Esophagus muscularis mucosa (tissue), 4 donors: Measurements from ENCODE around the gene SLC25A25. TPM values are rescaled to one million over a fixed set of nuclear protein-coding genes. Genes with fewer than 3 reads are reported as not detected.
A peak's percentile ranks its signal among the peaks of the same experiment; 100 is the strongest.

Experiments used
- DNase-seq: peaks from one replicate; pipeline ENCODE4 v3.0.0-alpha.2; 2017; ENCODE audit errors: extremely low spot score
- H3K27ac ChIP-seq, 4 donors: fragments of 200-600 bp; sonication (generic); replicated peaks in 1 of 4; 1 replicate in 3 of 4; 2 replicates in 1 of 4; pipeline ENCODE4 v1.5.1; 2016 to 2019; ENCODE audit warnings: mild to moderate bottlenecking in 1 of 4
- H3K27me3 ChIP-seq, 4 donors: fragments of 200-600 bp; sonication (generic); one replicate each; pipeline versions ENCODE4 v1.5.1 to v1.6.0; 2016 to 2019
- H3K36me3 ChIP-seq, 4 donors: fragments of 200-600 bp; sonication (generic); one replicate each; pipeline ENCODE4 v1.5.1; 2016 to 2019
- H3K4me1 ChIP-seq, 4 donors: fragments of 200-600 bp; sonication (generic); one replicate each; pipeline ENCODE4 v1.5.1; 2016 to 2019
- H3K4me3 ChIP-seq, 4 donors: fragments of 200-600 bp; sonication (generic); 1 replicate in 2 of 4; 2 replicates in 2 of 4; pipeline ENCODE4 v1.5.1; 2016 to 2019; ENCODE audit warnings: mild to moderate bottlenecking in 4 of 4, moderate library complexity in 1 of 4
- H3K9me3 ChIP-seq, 4 donors: fragments of 200-600 bp; sonication (generic); 1 replicate in 3 of 4; 2 replicates in 1 of 4; pipeline ENCODE4 v1.5.1; 2016 to 2019
- EP300 ChIP-seq: sonication (generic); formaldehyde crosslinking; IDR thresholded peaks from one replicate; pipeline ENCODE4 v1.6.1; 2017; ENCODE audit warnings: antibody characterized with exemption
- POLR2A ChIP-seq: fragments of 450-650 bp; IDR thresholded peaks from one replicate; pipeline ENCODE4 v1.6.1; 2017; ENCODE audit warnings: antibody characterized with exemption, moderate library complexity, mild to moderate bottlenecking, low read depth
- POLR2AphosphoS5 ChIP-seq, 2 donors: sonication (generic); formaldehyde crosslinking; IDR thresholded peaks; one replicate each; pipeline ENCODE4 v1.6.1; 2017; ENCODE audit warnings: antibody characterized with exemption in 2 of 2
- WGBS: methylation state at CpG from one replicate; pipeline ENCODE4 v1.1.5; 2018; 5-methylcytosine and 5-hydroxymethylcytosine counted together
- intact Hi-C: fragments of 100-400 bp; cut with DNase I; formaldehyde crosslinking; loops from one replicate; pipeline ENCODE4 v1.15.1; 2023
- total RNA-seq, 4 donors: library from RNA; depleted of rRNA; stranded (reverse); fragments of >200 nt; gene quantifications; one replicate each; pipeline versions ENCODE4 v1.1.0 to v1.2.1, GENCODE V29; 2016
- TF ChIP-seq, protein P1 (sequence below), 3 experiments: fragments of 200-600 bp in 2 of 3; fragments of 450-650 bp in 1 of 3; sonication (generic) in 2 of 3; IDR thresholded peaks; one replicate each; pipeline ENCODE4 v1.5.1; 2017 to 2019; ENCODE audit warnings: antibody characterized with exemption in 3 of 3, mild to moderate bottlenecking in 2 of 3, moderate library complexity in 1 of 3

SLC25A25 gene
- total RNA-seq, 4 donors from 2014 or later: 14.5 to 140 (median 21.3) TPM

DNA sequence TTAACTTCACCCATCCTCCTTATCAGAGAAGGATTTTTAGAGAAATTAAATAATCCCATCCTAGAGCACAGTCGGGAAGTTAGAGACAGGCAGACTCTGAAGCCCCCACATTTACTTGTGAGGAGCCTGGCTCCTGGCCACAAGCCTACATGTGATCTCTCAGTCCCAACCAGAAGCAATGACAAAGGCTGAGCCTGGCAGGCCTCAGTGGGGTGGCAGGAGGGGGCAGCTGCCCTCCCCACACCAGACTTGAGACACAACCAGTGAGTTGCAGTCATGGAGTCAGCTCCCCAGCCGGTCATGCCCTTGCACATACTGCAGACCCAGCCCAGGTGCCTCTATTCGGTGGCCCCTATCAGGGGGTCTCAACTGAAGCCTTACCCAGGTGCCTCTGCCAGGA is 11.9 kb upstream of the SLC25A25 start:
- no peak for DNase-seq
- no peak overlapping the region for H3K4me3 ChIP-seq
- H3K36me3 ChIP-seq: peaks cover 0 to under 1% (median under 1%) of the 10 kb centered on the region in 4 donors
- peak overlapping the region; percentile 75 to 83 (median 78) for H3K27ac ChIP-seq
- H3K4me1 ChIP-seq: peaks cover 12 to 43% (median 31%) of the 10 kb centered on the region in 4 donors
- WGBS: 70% methylated on average over 3 of the region's 3 CpGs
- H3K27me3 ChIP-seq: no peaks in the 10 kb centered on the region
- no peak for TF ChIP-seq POLR2A
- TF ChIP-seq, protein P1, sequence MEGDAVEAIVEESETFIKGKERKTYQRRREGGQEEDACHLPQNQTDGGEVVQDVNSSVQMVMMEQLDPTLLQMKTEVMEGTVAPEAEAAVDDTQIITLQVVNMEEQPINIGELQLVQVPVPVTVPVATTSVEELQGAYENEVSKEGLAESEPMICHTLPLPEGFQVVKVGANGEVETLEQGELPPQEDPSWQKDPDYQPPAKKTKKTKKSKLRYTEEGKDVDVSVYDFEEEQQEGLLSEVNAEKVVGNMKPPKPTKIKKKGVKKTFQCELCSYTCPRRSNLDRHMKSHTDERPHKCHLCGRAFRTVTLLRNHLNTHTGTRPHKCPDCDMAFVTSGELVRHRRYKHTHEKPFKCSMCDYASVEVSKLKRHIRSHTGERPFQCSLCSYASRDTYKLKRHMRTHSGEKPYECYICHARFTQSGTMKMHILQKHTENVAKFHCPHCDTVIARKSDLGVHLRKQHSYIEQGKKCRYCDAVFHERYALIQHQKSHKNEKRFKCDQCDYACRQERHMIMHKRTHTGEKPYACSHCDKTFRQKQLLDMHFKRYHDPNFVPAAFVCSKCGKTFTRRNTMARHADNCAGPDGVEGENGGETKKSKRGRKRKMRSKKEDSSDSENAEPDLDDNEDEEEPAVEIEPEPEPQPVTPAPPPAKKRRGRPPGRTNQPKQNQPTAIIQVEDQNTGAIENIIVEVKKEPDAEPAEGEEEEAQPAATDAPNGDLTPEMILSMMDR (IDR thresholded peaks at IDR 0.05): no peak
- no peak for TF ChIP-seq POLR2AphosphoS5 (IDR thresholded peaks at IDR 0.05)
- no peak for TF ChIP-seq EP300
- intact Hi-C loops: no loop called here
- no peaks in the 10 kb centered on the region for H3K9me3 ChIP-seq

DNA sequence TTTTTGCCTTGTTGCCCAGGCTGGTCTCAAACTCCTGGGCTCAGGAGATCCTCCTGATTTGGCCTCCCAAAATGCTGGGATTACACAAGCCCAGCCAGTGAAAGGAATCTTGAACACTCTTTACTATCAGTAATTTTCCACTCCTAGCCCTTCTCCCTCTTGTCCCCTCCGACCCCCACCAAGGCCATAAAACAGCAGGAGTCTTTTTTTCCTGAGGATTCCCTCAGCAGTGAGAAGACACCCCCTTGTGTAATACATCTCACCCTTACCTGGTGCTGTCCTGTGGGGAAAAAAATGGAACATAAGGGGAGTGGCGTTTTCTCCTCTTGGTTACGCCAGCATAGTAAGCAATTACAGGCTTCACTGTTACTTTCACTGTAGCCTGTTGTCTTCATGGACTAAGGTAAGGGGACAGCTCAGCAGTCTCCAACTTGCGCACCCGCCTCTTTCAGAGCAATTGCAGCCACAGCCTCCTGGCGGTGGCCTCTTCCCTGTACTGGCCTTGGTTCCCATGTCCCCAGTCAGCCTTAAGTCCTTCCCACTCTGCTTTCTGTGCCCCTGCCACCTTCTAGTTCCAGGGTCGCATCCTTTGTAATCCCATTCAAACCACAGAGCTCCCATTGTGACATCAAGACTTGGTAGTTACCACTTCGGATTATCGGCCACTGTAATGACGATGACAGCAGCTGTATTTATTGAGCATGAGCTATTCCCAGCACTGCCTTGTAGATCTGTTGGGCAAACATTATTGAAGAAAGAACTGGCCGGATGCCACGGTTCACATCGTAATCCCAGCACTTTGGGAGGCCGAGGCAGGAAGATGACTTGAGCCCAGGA is 10.9 kb upstream of the SLC25A25 start:
- Histone ChIP-seq H3K4me1 (peaks cover 20 to 52% (median 41%) of the 10 kb centered on the region in 4 donors), H3K27me3 (no peaks in the 10 kb centered on the region), H3K27ac (peak overlapping the region; percentile 75 to 83 (median 78)), H3K36me3 (peaks cover 0 to 11% (median 8%) of the 10 kb centered on the region in 4 donors), H3K4me3 (no peak overlapping the region), H3K9me3 (no peaks in the 10 kb centered on the region)
- TF ChIP-seq POLR2A: no peak
- TF ChIP-seq EP300: no peak
- TF ChIP-seq, protein P1 (IDR thresholded peaks at IDR 0.05): no peak
- TF ChIP-seq POLR2AphosphoS5 (IDR thresholded peaks at IDR 0.05): no peak
- 93% methylated on average over 14 of the region's 14 CpGs for WGBS
- DNase-seq: no peak
- intact Hi-C loops: no loop called here

DNA sequence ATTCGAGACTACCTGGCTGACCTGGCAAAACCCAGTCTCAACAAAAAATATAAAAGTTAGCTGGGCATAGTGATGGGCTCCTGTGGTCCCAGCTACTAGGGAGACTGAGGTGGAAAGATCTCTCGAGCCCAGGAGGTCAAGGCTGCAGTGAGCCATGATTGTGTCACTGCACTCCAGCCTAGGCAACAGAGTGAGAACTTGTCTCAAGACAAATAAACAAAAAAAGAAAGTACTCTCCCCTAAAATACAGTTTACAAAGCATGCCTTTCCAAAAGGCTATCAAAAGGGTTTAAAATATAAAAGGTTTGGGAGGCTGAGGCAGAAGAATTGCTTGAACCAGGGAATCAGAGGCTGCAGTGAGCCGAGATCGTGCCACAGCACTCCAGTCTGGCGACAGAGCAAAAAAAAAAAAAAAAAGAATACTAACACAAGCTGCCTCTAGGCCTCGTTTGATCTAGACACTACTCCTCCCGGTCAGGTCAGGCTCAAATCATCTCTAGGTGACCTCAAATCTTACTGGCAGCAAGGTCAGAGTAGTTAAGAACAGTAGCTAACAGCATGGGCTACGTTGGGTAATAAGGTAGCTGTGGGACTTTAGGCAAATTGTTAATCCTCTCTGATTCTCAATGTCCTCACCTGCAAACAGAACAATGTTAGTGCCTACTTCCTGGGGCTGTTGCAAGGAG is 10.2 kb upstream of the SLC25A25 start:
- Histone ChIP-seq H3K27ac (peak overlapping the region in 1 of 4 donors; percentile 80), H3K27me3 (no peaks in the 10 kb centered on the region), H3K4me1 (peaks cover 28 to 59% (median 48%) of the 10 kb centered on the region in 4 donors), H3K36me3 (peaks cover 0 to 18% (median 16%) of the 10 kb centered on the region in 4 donors), H3K9me3 (no peaks in the 10 kb centered on the region), H3K4me3 (no peak overlapping the region)
- intact Hi-C loops: no loop called here
- 82% methylated on average over 8 of the region's 8 CpGs for WGBS
- TF ChIP-seq POLR2A: no peak
- no peak for TF ChIP-seq EP300
- no peak for DNase-seq

DNA sequence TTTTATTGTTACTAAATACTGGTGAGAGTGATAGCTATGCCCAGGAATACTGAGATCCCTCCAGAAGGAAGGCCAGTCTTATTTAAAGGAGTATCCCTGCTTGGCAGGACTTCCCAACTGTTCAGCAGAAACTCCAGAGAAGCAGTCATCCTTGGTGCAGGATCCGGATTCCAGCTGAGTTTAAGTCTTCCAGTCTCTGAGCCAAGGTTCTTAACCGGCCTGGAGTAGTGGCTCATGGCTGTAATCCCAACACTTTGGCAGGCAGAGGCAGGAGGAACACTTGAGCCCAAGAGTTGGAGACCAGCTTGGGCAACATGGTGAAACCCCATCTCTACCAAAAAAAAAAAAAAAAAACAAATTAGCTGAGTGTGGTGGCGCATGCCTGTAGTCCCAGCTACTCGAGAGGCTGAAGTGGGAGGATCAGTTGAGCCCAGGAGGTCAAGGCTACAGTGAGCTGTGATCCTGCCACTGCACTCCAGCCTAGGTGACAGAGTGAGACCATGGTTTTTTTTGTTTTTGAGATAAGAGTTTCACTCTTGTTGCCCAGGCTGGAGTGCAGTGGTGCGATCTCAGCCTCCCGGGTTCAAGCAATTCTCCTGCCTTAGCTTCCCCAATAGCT is 8.6 kb upstream of the SLC25A25 start:
- TF ChIP-seq EP300: no peak
- TF ChIP-seq, protein P1 (IDR thresholded peaks at IDR 0.05): no peak
- no peak for TF ChIP-seq POLR2AphosphoS5 (IDR thresholded peaks at IDR 0.05)
- no peak for TF ChIP-seq POLR2A
- Histone ChIP-seq H3K27me3 (no peaks in the 10 kb centered on the region), H3K9me3 (no peaks in the 10 kb centered on the region), H3K36me3 (peaks cover 4 to 27% (median 25%) of the 10 kb centered on the region in 4 donors), H3K27ac (no peak overlapping the region), H3K4me3 (no peak overlapping the region), H3K4me1 (peaks cover 34 to 62% (median 50%) of the 10 kb centered on the region in 4 donors)
- DNase-seq: no peak
- intact Hi-C loops: no loop called here
- 100% methylated on average over 4 of the region's 6 CpGs for WGBS
